WTC11 (cell line): ENCODE measurements around the gene EOLA1.

Source experiments
- CTCF ChIP-seq: fragments of 200-600 bp; IDR thresholded peaks from 2 replicates; pipeline ENCODE4 v1.8.0; 2022; ENCODE audit warnings: antibody characterized with exemption
- GRHL2 ChIP-seq: fragments of 250-450 bp; sonication (Bioruptor Pico); IDR thresholded peaks from 2 replicates; pipeline ENCODE4 v1.8.0; 2022; ENCODE audit warnings: mild to moderate bottlenecking, moderate library complexity; ENCODE audit not compliant: insufficient replicate concordance, severe bottlenecking
- GTF2I ChIP-seq: fragments of 250-450 bp; sonication (Bioruptor Pico); conservative IDR thresholded peaks from 2 replicates; pipeline ENCODE4 v1.4.0; 2021; ENCODE audit warnings: mild to moderate bottlenecking
- IRF2 ChIP-seq: sonication (generic); formaldehyde crosslinking; IDR thresholded peaks from 2 replicates; pipeline ENCODE4 v1.8.0; 2022; ENCODE audit warnings: low read depth, missing genetic modification reagents, borderline replicate concordance
- USF2 ChIP-seq: sonication (generic); formaldehyde crosslinking; IDR thresholded peaks from 2 replicates; pipeline ENCODE4 v1.8.1; 2023; ENCODE audit warnings: mild to moderate bottlenecking, missing genetic modification reagents, moderate library complexity

GRCh38 chrX:149539283-149540130 is 1.3 kb upstream of the EOLA1 start:
- TF ChIP-seq CTCF (no peak), GTF2I (CRISPR knock-in tag) (no peak), IRF2 (CRISPR knock-in tag) (no peak), USF2 (no peak), GRHL2 (CRISPR knock-in tag) (no peak)
